ES-I3 (cell line): ENCODE data around the gene APOBEC3F.
"Not testable (repeated sequence)": the region's sequence is repeated elsewhere in the genome, so short reads cannot be mapped to it uniquely, and the experiment has no call there.

Experiments
- H3K36me3 ChIP-seq: 2 replicates; pipeline ENCODE4 v1.6.1; 2013; ENCODE audit warnings: mild to moderate bottlenecking, low read length, control low read depth, moderate library complexity; ENCODE audit not compliant: insufficient read depth
- H3K4me1 ChIP-seq: 2 replicates; pipeline ENCODE4 v1.6.1; 2013; ENCODE audit warnings: mild to moderate bottlenecking, control low read depth, low read length; ENCODE audit not compliant: insufficient read depth
- H3K9ac ChIP-seq: 2 replicates; pipeline ENCODE4 v1.6.1; 2013; ENCODE audit warnings: low read depth, mild to moderate bottlenecking, low read length, moderate library complexity
- H3K9me3 ChIP-seq: 2 replicates; pipeline ENCODE4 v1.6.1; 2013; ENCODE audit warnings: mild to moderate bottlenecking, low read length, moderate library complexity; ENCODE audit not compliant: control insufficient read depth, insufficient read depth

Gene APOBEC3F

GRCh38 chr22:39040155-39040537, 518 bp upstream of the APOBEC3F start:
- Histone ChIP-seq H3K9ac (peak overlapping the region; percentile 57), H3K4me1 (peaks cover 15% of the 10 kb centered on the region; the same call in 1 of the 2 replicates)

GRCh38 chr22:39041908-39042307, 1.2 kb downstream of the APOBEC3F start:
- no peaks in the 10 kb centered on the region for H3K9me3 ChIP-seq
- no peak overlapping the region; the same call in 1 of the 2 replicates for H3K9ac ChIP-seq
- no peaks in the 10 kb centered on the region for H3K36me3 ChIP-seq
- H3K4me1 ChIP-seq, result peaks cover 16% of the 10 kb centered on the region; the same call in 1 of the 2 replicates

More at GRCh38 chr22:39040155-39040537, 518 bp upstream of the APOBEC3F start:
- not testable (repeated sequence) for H3K9me3 ChIP-seq, H3K36me3 ChIP-seq

- H3K36me3 ChIP-seq, H3K9me3 ChIP-seq, H3K9ac ChIP-seq: not testable (repeated sequence)
- peaks cover 21% of the 10 kb centered on the region for H3K4me1 ChIP-seq
Observed at GRCh38 chr22:39043063-39043462, 2.4 kb downstream of the APOBEC3F start.

- not testable (repeated sequence) for H3K9me3 ChIP-seq, H3K9ac ChIP-seq, H3K36me3 ChIP-seq
- peaks cover 28% of the 10 kb centered on the region for H3K4me1 ChIP-seq
Observed at GRCh38 chr22:39045136-39045535, 4.5 kb downstream of the APOBEC3F start.

GRCh38 chr22:39049486-39049885, 8.8 kb downstream of the APOBEC3F start:
- not testable (repeated sequence) for H3K9me3 ChIP-seq, H3K9ac ChIP-seq, H3K36me3 ChIP-seq
- H3K4me1 ChIP-seq, result peaks cover 32% of the 10 kb centered on the region

GRCh38 chr22:39051844-39052495, 11.3 kb downstream of the APOBEC3F start:
- peak overlapping the region; percentile 21; the same call in 1 of the 2 replicates for H3K9ac ChIP-seq
- H3K36me3 ChIP-seq, H3K9me3 ChIP-seq: not testable (repeated sequence)
- H3K4me1 ChIP-seq, result peaks cover 25% of the 10 kb centered on the region

- H3K36me3 ChIP-seq, result no peaks in the 10 kb centered on the region
- peaks cover 10% of the 10 kb centered on the region; the same call in 1 of the 2 replicates for H3K4me1 ChIP-seq
- no peak overlapping the region for H3K9ac ChIP-seq
- peaks cover 5% of the 10 kb centered on the region for H3K9me3 ChIP-seq
Observed at GRCh38 chr22:39055658-39056057, 15.0 kb downstream of the APOBEC3F start.

- H3K4me1 ChIP-seq, H3K9me3 ChIP-seq, H3K36me3 ChIP-seq, H3K9ac ChIP-seq: not testable (repeated sequence)
Observed at GRCh38 chr22:39061290-39061689, 20.6 kb downstream of the APOBEC3F start.

- not testable (repeated sequence) for H3K4me1 ChIP-seq, H3K9ac ChIP-seq, H3K36me3 ChIP-seq, H3K9me3 ChIP-seq
Observed at GRCh38 chr22:39061951-39062350, 21.3 kb downstream of the APOBEC3F start.

GRCh38 chr22:39063904-39064303, 23.2 kb downstream of the APOBEC3F start:
- not testable (repeated sequence) for H3K9me3 ChIP-seq, H3K36me3 ChIP-seq, H3K9ac ChIP-seq, H3K4me1 ChIP-seq

- not testable (repeated sequence) for H3K9ac ChIP-seq, H3K9me3 ChIP-seq, H3K4me1 ChIP-seq, H3K36me3 ChIP-seq
Observed at GRCh38 chr22:39066442-39067276, 26.0 kb downstream of the APOBEC3F start.

GRCh38 chr22:39068033-39068785, 27.5 kb downstream of the APOBEC3F start:
- no peaks in the 10 kb centered on the region for H3K36me3 ChIP-seq
- no peak overlapping the region for H3K9ac ChIP-seq
- no peaks in the 10 kb centered on the region for H3K9me3 ChIP-seq
- peaks cover 9% of the 10 kb centered on the region; the same call in 1 of the 2 replicates for H3K4me1 ChIP-seq

- peaks cover 9% of the 10 kb centered on the region; the same call in 1 of the 2 replicates for H3K4me1 ChIP-seq
- H3K9ac ChIP-seq, result no peak overlapping the region
- H3K36me3 ChIP-seq, result no peaks in the 10 kb centered on the region
- H3K9me3 ChIP-seq, result no peaks in the 10 kb centered on the region
Observed at GRCh38 chr22:39070186-39070585, 29.5 kb downstream of the APOBEC3F start.

- not testable (repeated sequence) for H3K9me3 ChIP-seq, H3K9ac ChIP-seq, H3K4me1 ChIP-seq, H3K36me3 ChIP-seq
Observed at GRCh38 chr22:39072581-39072981, 31.9 kb downstream of the APOBEC3F start.
